HG03060 (cell line): ENCODE data around the gene GRM3.
A peak's percentile ranks its signal among the peaks of the same experiment; 100 is the strongest.

Experiments
- ATAC-seq: cut with Tn5 transposase; IDR thresholded peaks from one replicate; pipeline ENCODE4 v1.9.1; 2021; ENCODE audit warnings: low read depth, moderate number of reproducible peaks; ENCODE audit not compliant: unreplicated experiment

The GRM3 gene

DNA sequence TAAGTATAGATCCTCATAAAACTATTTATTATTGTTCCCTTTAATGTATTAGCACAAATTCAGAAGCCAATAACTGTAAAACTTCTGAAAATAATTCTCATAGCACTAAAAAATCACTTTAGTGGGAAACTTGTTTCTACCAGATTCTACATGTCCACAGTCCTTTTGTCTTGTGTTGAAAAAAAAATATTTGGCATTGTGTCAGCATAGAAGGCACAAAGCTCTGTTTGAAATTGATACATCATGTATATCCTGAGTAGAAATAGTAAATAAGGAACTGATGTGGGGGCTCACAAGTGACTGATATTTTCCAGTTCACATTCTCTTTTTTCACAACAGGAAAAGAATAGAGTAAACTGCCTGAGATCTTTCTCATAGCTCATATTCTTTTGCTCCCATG, 134.6 kb downstream of the GRM3 start:
- ATAC-seq, result no peak

DNA sequence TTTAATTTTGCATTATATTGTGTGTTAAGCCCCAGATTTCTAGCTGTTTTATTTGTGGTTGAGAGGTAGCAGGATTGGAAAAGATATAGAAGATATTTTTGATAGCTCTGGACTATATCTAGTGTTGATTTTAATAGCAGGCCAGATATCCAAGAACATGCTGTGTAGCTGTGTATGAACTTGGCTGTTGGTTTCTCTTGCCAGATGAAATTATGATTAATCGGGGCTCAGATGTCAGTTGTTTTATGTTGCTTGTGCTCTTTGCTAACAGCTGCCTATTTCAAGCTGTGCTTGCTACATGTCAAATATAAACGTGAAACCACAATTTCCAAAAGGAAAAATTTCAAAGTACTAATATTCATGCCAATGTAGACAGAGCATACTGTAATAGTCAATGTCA, 141.1 kb downstream of the GRM3 start:
- no peak for ATAC-seq

DNA sequence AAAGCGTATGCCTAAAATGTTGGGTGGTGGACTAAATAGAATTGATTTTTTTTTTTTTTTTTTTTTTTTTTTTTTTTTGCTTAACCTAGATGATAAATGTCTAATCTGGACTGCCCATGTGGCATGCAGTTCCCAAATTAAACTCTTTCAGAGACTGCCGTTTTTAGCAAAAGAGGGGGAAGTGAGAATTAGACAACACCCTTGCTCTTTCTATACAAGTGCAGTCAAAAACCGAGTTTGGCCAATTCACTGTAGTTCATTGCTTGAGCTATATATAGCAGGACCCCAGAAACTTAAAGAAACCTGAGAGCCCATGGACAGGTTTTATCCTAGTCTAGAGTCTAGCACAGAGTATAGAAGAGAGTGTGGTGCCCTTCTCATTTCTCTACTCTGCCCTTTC, 141.9 kb downstream of the GRM3 start:
- ATAC-seq, result peak; percentile 82

DNA sequence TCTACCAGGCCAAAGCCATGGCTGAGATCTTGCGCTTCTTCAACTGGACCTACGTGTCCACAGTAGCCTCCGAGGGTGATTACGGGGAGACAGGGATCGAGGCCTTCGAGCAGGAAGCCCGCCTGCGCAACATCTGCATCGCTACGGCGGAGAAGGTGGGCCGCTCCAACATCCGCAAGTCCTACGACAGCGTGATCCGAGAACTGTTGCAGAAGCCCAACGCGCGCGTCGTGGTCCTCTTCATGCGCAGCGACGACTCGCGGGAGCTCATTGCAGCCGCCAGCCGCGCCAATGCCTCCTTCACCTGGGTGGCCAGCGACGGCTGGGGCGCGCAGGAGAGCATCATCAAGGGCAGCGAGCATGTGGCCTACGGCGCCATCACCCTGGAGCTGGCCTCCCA, 142.7 kb downstream of the GRM3 start:
- ATAC-seq, result no peak

DNA sequence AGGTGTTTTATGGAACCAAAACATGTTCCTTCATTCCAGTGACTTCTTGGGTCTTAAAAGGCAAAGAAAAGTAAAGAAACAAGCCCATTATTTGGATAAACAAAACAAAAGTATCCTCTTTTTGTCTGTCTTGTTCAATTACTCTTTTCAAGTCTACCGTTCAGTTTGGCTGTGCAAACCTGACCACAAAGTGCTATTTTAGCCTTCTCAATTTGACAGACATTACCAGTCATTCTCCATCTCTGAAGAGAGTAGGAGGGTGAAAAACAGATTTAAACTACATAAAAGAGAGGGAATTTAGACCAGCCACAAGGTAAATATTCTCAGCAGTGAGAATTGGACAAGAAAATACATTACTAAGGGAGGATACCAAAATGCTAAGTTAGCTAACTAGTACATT, 145.2 kb downstream of the GRM3 start:
- no peak for ATAC-seq

DNA sequence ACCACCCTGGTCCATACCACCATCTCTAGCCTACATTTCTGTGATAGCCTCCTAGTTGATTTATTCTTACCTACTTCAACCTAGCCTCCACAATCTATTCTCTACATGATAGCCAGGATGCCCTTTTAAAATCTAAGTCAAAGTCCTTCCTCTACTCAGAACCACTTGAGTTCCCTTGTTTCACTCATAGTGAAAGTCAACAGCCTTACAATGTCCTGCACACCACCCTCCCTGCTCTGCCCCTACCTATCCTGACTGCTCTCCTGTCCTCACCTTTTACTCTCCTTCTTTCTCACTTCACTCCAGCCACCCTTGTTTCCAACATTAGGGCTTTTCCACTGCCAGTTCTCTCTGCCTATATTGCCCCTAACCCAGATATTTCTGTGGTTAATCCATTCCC, 146.7 kb downstream of the GRM3 start:
- ATAC-seq, result peak; percentile 44

DNA sequence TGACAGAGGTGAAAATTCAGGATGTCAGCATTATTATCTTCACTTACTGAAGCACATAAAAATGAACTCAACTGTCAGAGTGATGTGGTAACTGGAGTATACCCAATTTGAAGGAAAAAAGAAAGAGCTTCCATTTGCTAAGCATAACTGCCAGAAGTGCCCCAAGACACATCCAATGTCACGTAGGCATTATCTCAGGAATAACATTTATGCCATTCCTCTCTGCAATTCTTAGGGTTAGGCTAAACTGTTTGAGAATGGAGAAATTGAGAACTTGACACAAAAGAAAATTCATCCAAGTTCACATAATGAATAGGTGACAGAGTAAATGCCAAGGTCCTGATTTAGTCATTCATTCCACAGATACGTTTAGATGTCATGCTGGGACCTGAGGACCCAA, 148.6 kb downstream of the GRM3 start:
- no peak for ATAC-seq

DNA sequence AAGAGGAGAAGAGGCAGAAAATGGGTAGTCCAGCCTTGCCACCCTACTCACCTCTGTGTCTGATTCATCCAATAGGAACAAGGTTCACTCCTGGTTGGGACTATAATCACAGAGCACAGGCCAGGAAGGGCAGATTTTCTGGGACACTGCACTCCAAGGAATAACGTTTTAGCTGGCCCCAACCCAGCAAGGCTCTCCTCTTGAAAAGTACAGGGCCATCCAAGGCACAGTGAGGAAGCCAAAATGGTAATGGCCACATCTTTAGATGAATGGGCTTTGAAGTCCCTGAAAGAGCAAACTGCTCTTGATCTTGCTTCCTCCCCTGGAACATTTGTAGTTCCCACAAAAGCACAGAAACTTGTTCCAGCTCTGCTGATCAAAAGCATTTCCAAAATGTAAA, 149.4 kb downstream of the GRM3 start:
- no peak for ATAC-seq

DNA sequence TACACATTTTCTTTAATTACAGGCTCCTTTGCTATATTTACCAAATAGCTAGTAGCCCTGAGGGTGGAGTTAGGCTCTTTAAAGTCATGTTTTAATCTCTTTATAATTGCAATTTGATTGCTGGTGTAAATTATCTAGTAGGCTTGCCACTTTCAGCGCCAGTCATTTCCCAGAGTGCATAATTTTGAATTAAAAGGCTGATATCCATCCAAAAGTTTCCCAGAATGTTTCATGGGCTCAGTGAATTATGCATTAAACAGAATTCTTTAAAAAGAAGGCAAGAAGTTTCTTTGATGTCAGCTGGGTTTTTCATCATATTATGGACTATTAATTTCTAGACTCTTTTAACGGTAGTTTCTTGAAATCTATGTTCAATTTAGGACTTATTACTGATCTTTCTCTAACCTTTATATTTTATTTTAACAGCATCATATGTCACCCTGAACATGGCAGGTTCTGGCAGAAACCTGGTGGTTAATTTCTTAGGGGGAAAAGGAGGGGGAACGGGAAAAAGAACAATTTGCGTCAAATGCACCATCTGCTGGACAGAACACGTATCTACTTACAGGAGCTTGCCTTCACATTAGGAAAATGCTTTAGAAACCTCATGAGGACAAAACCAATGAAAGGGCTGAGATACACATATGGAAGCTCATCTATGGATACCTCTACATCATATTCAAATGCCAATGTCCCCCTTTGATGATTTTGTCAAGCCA, 171.1 kb downstream of the GRM3 start:
- ATAC-seq, result no peak

DNA sequence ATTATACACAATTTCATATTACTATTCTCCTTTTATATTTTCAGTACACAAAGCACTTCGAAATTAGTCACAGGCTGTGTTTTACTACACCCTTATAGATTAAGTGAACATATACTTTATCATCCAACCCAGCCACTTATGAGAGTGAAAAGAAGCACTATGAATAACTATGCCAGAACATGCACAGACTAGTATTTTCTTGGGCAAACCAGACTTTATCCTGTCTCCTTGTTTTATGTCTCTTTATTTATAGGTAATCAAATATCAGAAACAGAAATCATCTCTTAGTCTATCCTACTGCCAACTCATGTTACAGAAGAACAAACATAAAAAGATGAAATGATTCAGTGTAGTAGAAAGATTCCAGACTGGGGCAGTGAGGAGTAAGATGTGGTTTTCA, 171.8 kb downstream of the GRM3 start:
- ATAC-seq, result no peak

DNA sequence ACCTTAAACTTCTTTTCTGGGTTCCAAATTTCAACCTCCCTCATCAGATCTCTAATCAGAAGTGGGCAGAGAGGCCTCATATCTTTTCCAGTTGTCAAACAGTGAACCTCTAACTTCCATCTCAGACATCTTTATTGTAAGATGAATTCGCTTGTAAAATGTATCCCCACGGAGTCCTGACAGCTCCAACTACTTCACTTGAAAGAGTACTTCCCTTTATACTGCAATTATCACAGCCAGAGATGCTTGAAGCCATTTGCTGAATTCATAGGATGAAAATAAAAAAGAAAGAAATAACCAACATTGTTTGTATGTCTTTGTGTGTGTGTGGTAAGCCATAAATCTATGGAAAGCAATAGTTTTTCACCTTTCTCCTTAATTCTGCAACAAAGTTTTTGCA, 175.2 kb downstream of the GRM3 start:
- ATAC-seq, result no peak

DNA sequence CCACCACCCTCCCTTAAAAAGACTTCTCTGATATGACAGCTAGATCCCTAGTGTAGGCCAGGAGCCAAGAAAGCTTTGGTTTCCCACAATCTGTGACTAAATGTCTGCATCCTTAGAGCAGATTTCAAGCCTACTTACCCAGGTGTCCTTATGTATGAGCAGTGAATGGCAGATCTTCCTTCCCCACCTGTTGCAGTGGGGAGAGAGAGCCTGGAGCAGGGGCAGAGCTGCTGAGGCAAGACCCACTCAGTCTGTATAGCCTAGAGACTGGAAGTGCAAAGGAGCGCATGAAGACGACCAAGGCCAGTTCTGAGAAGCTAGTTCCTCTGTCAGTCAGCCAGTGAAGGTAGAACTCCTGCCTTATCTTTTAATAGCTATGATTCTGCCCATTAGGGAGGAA, 180.1 kb downstream of the GRM3 start:
- no peak for ATAC-seq

DNA sequence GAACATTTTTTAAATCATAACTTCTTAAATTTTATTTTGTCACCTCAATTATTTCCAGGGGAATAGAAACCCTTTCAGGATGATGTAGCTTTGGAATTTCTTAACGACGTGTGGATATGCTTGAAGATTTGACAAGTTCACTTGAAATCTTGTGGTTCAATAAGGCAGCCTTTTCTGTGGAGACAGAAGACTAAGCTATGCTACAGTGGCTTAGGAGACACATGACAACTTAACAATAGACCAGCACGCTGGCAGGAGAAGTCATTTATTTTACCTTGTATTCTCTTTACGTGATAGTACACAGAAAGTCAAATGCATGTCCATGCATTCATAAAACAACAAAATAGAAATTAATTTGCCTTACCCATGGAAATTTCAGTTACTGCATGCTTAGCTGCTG, 181.6 kb downstream of the GRM3 start:
- no peak for ATAC-seq

DNA sequence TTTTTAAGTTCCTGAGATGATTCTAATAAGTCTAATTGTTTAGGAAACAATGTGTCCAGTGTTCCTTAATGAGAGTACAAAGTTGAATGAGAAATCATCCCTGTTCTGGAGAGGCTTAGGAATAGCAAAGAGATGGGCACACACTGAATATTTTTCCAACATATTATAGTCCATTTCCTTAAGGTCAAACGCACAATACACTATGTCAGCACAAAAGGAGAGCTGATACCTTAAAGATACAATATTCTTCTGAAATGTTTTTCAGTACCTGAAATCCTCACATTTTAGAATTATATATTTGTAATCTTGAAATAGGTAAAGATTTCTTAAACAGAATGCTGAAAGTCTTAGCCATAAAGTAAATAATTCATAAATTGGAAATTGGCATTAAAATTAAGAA, 183.2 kb downstream of the GRM3 start:
- no peak for ATAC-seq

DNA sequence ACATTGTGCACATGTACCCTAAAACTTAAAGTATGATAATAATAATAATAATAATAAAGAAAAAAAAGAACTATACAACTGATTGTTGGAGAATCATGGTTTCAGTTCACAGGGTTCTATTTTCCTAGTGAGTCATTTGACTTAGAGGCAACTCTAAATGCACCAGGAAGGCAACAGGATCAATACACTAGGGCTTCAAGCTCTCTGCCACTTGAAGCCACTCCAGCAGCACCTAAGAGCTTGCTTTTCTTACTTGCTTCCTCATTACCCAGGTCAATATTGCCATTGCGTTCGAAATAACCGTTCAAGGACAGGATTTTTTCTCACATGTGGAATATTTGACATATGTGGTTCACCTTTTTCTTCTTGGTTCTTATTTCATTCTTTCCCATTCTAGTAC, 189.7 kb downstream of the GRM3 start:
- ATAC-seq, result no peak

DNA sequence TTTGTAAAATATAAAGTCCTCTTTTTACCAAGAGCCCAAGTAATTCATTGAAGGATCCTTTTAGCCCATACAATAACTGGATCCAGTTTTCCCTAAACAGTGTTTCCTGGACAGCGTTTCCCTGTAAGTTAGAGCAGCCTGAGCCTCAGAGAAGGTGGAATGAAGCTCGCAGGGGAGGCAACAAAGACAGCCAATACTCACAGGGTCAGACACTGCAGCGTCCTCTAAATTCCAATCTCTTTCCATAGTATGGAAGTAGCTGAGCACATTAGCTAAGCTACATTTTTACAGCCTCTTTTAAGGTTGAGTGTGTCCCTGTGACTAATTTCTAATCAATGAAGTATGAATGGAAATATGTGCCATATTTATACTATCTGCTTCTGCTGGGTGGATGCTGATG, 193.5 kb downstream of the GRM3 start:
- no peak for ATAC-seq

DNA sequence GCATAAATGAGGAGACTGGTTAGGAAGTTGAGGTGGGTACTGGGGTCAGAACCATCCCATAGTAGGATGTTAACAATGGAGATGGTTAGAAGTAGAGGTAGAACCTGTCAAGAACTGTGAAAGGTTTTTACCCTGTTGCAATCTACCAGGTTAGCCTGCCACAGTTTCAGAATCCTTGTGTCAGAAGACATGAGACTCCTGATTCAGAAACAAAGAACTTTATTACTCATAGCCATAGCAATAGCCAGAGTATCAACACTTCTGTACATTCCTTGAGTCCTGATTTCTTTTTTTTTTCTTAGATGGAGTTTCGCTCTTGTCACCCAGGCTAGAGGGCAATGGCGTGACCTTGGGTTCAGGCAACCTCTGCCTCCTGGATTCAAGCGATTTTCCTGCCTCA, 200.9 kb downstream of the GRM3 start:
- ATAC-seq, result no peak

DNA sequence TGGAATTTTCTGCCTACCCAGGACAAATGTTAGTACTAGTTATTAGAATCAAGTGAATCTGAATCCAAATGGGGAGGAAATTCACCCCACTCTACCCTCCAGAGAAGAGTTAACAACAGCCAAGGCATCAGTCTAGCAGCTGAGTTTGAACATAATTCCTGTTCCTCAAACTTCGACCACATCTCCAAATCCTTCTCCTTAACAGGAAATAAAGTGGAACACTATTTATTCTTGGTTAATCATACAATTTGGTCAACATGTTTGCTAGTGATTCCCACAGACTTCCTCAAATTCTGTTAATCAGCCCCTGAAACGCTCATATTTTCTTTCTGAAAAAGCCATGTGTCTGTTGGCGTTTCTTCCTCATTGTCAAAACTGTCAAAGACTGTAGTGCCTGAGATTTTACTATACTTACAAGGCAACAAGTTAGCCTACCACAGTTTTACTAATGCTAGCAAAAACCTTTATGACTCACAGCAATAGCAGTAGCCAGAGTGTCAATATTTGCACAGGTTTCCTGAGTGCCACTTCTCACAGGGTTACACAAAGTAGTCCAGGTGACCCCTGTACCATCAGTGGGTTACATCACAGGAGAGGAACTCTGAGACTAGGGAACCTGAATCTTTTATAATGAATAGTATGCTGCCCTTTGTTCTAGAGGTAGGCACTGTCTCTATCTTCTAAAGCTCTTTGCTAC, 202.9 kb downstream of the GRM3 start:
- ATAC-seq, result no peak

DNA sequence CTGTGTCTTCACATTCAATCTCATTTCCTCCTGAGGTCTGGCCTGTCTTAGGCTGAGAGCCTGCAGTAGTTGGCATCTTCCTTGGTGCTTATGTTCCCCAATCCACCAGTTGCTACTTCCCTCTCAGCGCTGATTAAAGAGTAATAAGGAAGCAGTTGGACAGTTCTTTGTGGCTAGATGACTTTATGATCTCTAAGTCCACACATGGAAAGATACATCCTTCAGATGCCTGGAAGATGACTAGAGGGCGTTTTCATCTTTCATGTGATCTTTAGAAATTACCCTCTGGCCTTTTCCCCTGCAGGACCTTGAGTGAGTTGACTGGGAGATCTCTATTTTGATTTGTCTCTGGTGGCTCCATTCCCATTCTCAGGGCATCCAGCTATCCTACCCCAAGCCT, 204.5 kb downstream of the GRM3 start:
- no peak for ATAC-seq

DNA sequence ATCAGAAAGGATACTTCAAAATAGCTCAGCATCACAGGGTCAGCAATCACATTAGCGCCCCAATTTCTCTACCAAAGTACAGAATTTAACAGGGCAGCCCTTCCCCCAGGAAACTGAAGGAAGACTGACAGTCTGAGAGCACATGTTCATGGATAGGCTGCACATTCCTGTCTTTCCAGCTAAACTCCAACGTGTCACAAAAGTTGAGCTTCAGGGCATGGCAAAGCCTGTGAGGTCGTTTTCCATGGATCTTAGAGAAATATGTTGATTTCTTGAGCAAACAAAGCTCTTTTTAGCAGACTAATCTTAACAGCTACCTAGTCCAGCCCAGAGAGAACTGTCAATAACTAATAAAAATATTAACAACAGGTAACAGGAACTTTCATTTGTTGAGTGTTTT, 207.9 kb downstream of the GRM3 start:
- no peak for ATAC-seq

DNA sequence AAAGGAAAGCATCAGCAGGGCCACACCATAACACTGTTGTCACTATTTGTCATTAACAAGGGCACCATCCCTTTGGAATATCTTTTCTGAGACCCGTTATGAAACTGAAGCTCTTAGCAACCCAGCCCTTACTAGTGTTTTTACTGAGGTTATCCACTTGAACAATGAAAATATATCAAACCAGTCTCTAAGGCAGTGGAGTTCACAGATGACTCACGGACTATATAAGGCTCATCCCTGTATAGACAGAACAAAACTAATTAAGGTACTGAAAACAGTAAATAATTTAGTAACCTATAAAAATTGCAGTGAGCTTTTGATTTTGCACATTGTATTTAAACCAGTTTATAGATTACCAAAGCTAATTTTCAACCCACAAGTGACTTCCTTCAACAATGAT, 219.7 kb downstream of the GRM3 start:
- ATAC-seq, result no peak

DNA sequence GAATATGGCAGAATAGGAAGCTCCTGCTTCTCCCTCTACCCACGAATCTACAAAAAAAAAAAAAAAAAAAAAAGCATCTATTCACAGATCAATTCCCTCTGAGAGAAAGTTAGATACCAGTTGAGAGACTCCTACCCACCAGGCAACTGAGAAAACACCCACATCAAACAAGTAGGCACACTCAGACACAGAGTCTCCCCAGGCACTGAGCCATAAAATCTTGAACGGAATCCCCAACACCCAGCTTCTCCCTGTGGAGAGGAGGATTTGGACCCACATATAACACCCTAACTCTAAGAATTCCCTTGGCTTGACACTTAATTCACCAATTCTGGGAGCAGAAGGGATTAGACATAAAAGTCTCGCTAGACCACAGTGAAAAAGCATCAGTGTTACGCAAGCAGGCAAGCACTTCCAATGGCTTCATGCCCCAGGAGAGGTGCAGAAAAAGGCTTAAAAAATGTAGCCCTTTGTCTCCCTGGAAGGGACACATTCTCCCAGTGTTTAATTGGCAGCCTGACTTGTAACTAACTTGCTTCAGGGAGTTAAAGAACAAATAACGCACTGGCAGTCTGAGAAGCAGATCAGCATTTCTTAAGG, 223.6 kb downstream of the GRM3 start:
- ATAC-seq, result no peak
